AG04450 (cell line): ENCODE results near the gene HOXA2. TPM values are rescaled to one million over a fixed set of nuclear protein-coding genes. Genes with fewer than 3 reads are reported as not detected.

Experiments used
- CTCF ChIA-PET: fragments of 300-600, 350-600 bp; formaldehyde crosslinking; extraction: SDS; loops from one replicate; lab custom pipeline; 2022; ENCODE audit warnings: antibody characterized with exemption, inconsistent platforms; lab: Charles Lee
- POLR2A ChIA-PET: fragments of 350-600 bp; formaldehyde crosslinking; extraction: SDS; loops from one replicate; lab custom pipeline; 2021; ENCODE audit warnings: antibody characterized with exemption, inconsistent platforms; lab: Yijun Ruan, JAX
- DNase-seq: peaks from one replicate; pipeline ENCODE4 v3.0.0-alpha.2; 2011; ENCODE audit warnings: low read depth, low spot score
- H3K27ac ChIP-seq: one replicate; pipeline ENCODE4 v1.5.1; 2012; ENCODE audit warnings: low read depth, low read length, control low read depth
- H3K27me3 ChIP-seq: one replicate; pipeline ENCODE4 v1.6.0; 2012; ENCODE audit warnings: low read length; ENCODE audit not compliant: control insufficient read depth, insufficient read depth
- H3K4me3 ChIP-seq: 2 replicates; pipeline ENCODE4 v1.5.1; 2011; ENCODE audit warnings: mild to moderate bottlenecking, low read depth, low read length, control low read depth
- H3K9me3 ChIP-seq: 2 replicates; pipeline ENCODE4 v1.5.1; 2012; ENCODE audit warnings: low read length; ENCODE audit not compliant: control insufficient read depth, insufficient read depth
- CTCF ChIP-seq: IDR thresholded peaks from 2 replicates; pipeline ENCODE4 v1.5.1; 2011; ENCODE audit warnings: low read depth, low read length, control low read depth, inconsistent platforms
- polyA plus RNA-seq: library from polyadenylated mRNA; depleted of rRNA; stranded (reverse); fragments of >200 nt; gene quantifications from 2 replicates; pipeline ENCODE4 v1.2.3, GENCODE V29; 2011

The HOXA2 gene
- polyA plus RNA-seq, 1 experiment, result 4.1 TPM

- ChIA-PET CTCF (interaction anchor here (0.9 to 3.4 kb wide), 4 partner anchors 11 to 464 kb away, joined by 3 to 18 read pairs (median 6); partner anchors contain the start of gene HOXA5), POLR2A (interaction anchor here (1.7 to 1.8 kb wide), 2 partner anchors 11 to 14 kb away, joined by 4 read pairs; partner anchors contain the start of gene HOXA5)
- DNase-seq, result no peak
- TF ChIP-seq CTCF, result no peak
- Histone ChIP-seq H3K27me3 (no peaks in the 10 kb centered on the region), H3K9me3 (no peaks in the 10 kb centered on the region), H3K4me3 (no peak overlapping the region), H3K27ac (no peak overlapping the region)
These were observed 29.7 kb upstream of the HOXA2 start for GRCh38 chr7:27132214-27132613.

GRCh38 chr7:27131390-27131819 is 28.9 kb upstream of the HOXA2 start:
- POLR2A ChIA-PET, result interaction anchor here (0.8 to 1.8 kb wide), 7 partner anchors 10 to 1435 kb away, joined by 3 to 9 read pairs (median 4); partner anchors contain the start of gene HOXA5
- CTCF ChIA-PET, result interaction anchor here (0.9 to 3.4 kb wide), 8 partner anchors 10 to 464 kb away, joined by 3 to 18 read pairs (median 4); partner anchors contain the start of gene HOXA5
- no peak for DNase-seq
- no peak for TF ChIP-seq CTCF
- no peaks in the 10 kb centered on the region for H3K27me3 ChIP-seq
- H3K4me3 ChIP-seq, result peak overlapping the region; percentile 68
- no peaks in the 10 kb centered on the region for H3K9me3 ChIP-seq
- H3K27ac ChIP-seq, result no peak overlapping the region

GRCh38 chr7:27130540-27131389 is 28.3 kb upstream of the HOXA2 start, which contains the start of gene HOXA4:
TSS of gene HOXA4 (minus strand) at chr7:27130757. CDS start at chr7:27130733, 24 bp downstream.
- no peak for DNase-seq
- H3K4me3 ChIP-seq, result peak within 1 kb of the TSS; percentile 68
- TF ChIP-seq CTCF, result no peak
- H3K27ac ChIP-seq, result peak within 1 kb of the TSS; percentile 33
- POLR2A ChIA-PET, result interaction anchor here (0.8 to 1.8 kb wide), 7 partner anchors 10 to 1436 kb away, joined by 3 to 9 read pairs (median 4); partner anchors contain the start of gene HOXA5
- no peaks in the 10 kb centered on the region for H3K9me3 ChIP-seq
- CTCF ChIA-PET, result interaction anchor here (1.0 to 3.4 kb wide), 9 partner anchors 10 to 463 kb away, joined by 3 to 18 read pairs (median 4); partner anchors contain the start of gene HOXA5
- no peaks in the 10 kb centered on the region for H3K27me3 ChIP-seq

GRCh38 chr7:27129729-27130539 is 27.5 kb upstream of the HOXA2 start:
- no peak overlapping the region for H3K27ac ChIP-seq
- TF ChIP-seq CTCF, result no peak
- ChIA-PET POLR2A (interaction anchor here (1.1 to 1.7 kb wide), 3 partner anchors 10 to 16 kb away, joined by 3 to 6 read pairs (median 5); no protein-coding TSS in a partner anchor), CTCF (interaction anchor here (1.1 to 3.4 kb wide), 6 partner anchors 9 to 276 kb away, joined by 4 to 18 read pairs (median 6); partner anchors contain the start of gene HOXA5)
- H3K9me3 ChIP-seq, result no peaks in the 10 kb centered on the region
- no peak for DNase-seq
- no peaks in the 10 kb centered on the region for H3K27me3 ChIP-seq
- H3K4me3 ChIP-seq, result peak overlapping the region; percentile 59
